DOHH2 (cell line): ENCODE data around the gene GALNT7.

Experiments
- H3F3A ChIP-seq: fragments of 200-600 bp; sonication (generic), shearing (Covaris generic); 2 replicates; pipeline ENCODE4 v1.6.0; 2016; ENCODE audit warnings: antibody characterized with exemption, mild to moderate bottlenecking; ENCODE audit not compliant: control insufficient read depth, insufficient read depth
- H3K27ac ChIP-seq: fragments of 200-600 bp; sonication (generic); 2 replicates; pipeline ENCODE4 v1.5.1; 2014; ENCODE audit warnings: low read depth, mild to moderate bottlenecking, low read length, moderate library complexity
- H3K27me3 ChIP-seq: fragments of 200-600 bp; sonication (generic); 2 replicates; pipeline ENCODE4 v1.6.1; 2014; ENCODE audit warnings: mild to moderate bottlenecking, low read length, mixed read lengths; ENCODE audit not compliant: control insufficient read depth
- H3K36me3 ChIP-seq: fragments of 200-600 bp; sonication (generic); 2 replicates; pipeline ENCODE4 v1.6.1; 2014; ENCODE audit warnings: mild to moderate bottlenecking, low read length, moderate library complexity, mixed read lengths; ENCODE audit not compliant: control insufficient read depth
- H3K4me1 ChIP-seq: fragments of 200-600 bp; sonication (generic); 2 replicates; pipeline ENCODE4 v1.6.1; 2014; ENCODE audit warnings: mild to moderate bottlenecking, low read length, mixed read lengths; ENCODE audit not compliant: control insufficient read depth
- H3K4me2 ChIP-seq: fragments of 200-600 bp; sonication (generic); 2 replicates; pipeline ENCODE4 v1.6.0; 2014; ENCODE audit warnings: mild to moderate bottlenecking, low read length, moderate library complexity
- H3K4me3 ChIP-seq: fragments of 200-600 bp; sonication (generic); 2 replicates; pipeline ENCODE4 v1.5.1; 2014; ENCODE audit warnings: mild to moderate bottlenecking, low read length, mixed read lengths
- H3K79me2 ChIP-seq: fragments of 200-600 bp; sonication (generic); 2 replicates; pipeline ENCODE4 v1.6.1; 2014; ENCODE audit warnings: mild to moderate bottlenecking, low read length, mixed read lengths; ENCODE audit not compliant: control insufficient read depth
- H3K9me2 ChIP-seq: fragments of 200-600 bp; sonication (generic); replicated peaks from 2 replicates; pipeline ENCODE4 v1.6.1; 2014; ENCODE audit warnings: mild to moderate bottlenecking, low read length, mixed read lengths; ENCODE audit not compliant: control insufficient read depth
- H3K9me3 ChIP-seq: fragments of 200-600 bp; sonication (generic); 2 replicates; pipeline ENCODE4 v1.6.1; 2014; ENCODE audit warnings: antibody characterized with exemption, low read length, mixed read lengths; ENCODE audit not compliant: control insufficient read depth, insufficient read depth
- H4K20me1 ChIP-seq: fragments of 200-600 bp; sonication (generic); 2 replicates; pipeline ENCODE4 v1.6.0; 2014; ENCODE audit warnings: low read depth, mild to moderate bottlenecking, antibody characterized with exemption, low read length, moderate library complexity; ENCODE audit not compliant: control insufficient read depth, insufficient read depth
- EZH2phosphoT487 ChIP-seq: fragments of 200-600 bp; sonication (generic); IDR thresholded peaks from 2 replicates; pipeline ENCODE4 v1.6.1; 2017; ENCODE audit warnings: borderline replicate concordance, mild to moderate bottlenecking, antibody characterized with exemption, low read length, moderate library complexity, mixed read lengths
- TF ChIP-seq, protein P1 (sequence below): fragments of 200-600 bp; sonication (generic); IDR thresholded peaks from one replicate; pipeline ENCODE4 v1.5.1; 2014; ENCODE audit warnings: antibody characterized with exemption, mild to moderate bottlenecking, low read depth, low read length; ENCODE audit not compliant: poor library complexity, severe bottlenecking

The GALNT7 gene

DNA sequence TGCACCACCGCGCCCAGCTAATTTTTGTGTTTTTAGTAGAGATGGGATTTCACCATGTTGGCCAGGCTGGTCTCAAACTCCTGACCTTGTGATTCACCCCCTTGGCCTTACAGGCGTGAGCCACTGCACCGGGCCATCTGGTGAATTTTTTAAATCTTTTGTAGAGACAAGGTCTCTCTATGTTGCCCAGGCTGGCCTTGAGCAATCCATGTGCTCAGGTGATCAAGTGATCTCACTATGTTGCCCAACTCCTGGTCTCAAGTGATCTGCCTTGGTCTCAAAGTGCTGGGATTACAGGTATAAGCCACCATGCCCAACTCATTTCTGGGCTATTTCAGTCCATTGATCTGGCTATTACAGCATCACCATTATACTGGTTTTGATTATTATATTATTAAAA is 22.2 kb upstream of the GALNT7 start:
- Histone ChIP-seq H3K4me3 (no peak overlapping the region), H3K79me2 (no peaks in the 10 kb centered on the region), H3K9me3 (no peaks in the 10 kb centered on the region), H4K20me1 (no peaks in the 10 kb centered on the region), H3K36me3 (no peaks in the 10 kb centered on the region), H3K4me2 (no peak overlapping the region), H3K27ac (no peak overlapping the region), H3F3A (no peaks in the 10 kb centered on the region), H3K27me3 (no peaks in the 10 kb centered on the region), H3K9me2 (no peaks in the 10 kb centered on the region), H3K4me1 (no peaks in the 10 kb centered on the region)
- TF ChIP-seq EZH2phosphoT487: no peak
- TF ChIP-seq, protein P1, sequence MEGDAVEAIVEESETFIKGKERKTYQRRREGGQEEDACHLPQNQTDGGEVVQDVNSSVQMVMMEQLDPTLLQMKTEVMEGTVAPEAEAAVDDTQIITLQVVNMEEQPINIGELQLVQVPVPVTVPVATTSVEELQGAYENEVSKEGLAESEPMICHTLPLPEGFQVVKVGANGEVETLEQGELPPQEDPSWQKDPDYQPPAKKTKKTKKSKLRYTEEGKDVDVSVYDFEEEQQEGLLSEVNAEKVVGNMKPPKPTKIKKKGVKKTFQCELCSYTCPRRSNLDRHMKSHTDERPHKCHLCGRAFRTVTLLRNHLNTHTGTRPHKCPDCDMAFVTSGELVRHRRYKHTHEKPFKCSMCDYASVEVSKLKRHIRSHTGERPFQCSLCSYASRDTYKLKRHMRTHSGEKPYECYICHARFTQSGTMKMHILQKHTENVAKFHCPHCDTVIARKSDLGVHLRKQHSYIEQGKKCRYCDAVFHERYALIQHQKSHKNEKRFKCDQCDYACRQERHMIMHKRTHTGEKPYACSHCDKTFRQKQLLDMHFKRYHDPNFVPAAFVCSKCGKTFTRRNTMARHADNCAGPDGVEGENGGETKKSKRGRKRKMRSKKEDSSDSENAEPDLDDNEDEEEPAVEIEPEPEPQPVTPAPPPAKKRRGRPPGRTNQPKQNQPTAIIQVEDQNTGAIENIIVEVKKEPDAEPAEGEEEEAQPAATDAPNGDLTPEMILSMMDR: no peak

DNA sequence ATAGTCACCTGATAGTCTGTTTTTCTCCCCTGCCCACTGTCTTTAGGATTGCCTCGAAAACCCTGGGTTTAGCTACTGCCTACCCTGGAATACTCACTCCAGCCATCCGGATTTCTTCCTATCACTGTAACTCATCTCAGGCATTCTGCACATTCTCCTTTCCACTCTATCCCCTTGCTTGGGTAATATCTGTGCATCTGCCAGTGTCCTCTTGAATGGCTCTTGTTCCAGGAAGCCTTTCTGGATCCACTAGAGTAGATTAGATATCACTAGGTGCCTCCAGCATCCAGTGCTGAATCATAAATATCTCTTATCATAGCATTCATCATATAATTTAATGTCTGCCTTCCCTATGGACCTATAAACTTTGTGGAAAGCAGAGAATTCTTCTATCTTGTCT is 17.1 kb upstream of the GALNT7 start:
- no peaks in the 10 kb centered on the region for H3K9me2 ChIP-seq

DNA sequence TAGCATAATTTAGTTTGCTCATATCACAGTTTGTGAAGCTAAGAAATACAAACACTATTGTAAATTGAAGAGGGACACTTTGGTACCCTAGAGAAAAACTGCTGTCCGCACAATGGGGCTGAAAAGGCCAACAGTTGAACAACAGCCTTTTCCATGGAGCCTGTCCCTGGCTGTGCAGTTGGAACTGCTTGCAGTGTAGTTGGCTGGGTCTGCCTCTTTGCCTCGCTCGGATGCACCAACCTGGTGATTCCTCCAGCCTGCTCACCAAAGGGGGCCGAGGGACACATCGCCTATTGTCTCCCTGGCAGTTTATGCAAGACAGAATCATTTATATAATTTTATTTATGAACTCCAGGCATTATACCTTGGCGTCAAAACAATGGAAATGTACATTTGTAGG is 16.5 kb upstream of the GALNT7 start:
- Histone ChIP-seq H3F3A (no peaks in the 10 kb centered on the region), H3K4me1 (no peaks in the 10 kb centered on the region), H3K9me2 (no peaks in the 10 kb centered on the region), H3K27me3 (no peaks in the 10 kb centered on the region), H3K79me2 (no peaks in the 10 kb centered on the region), H3K27ac (no peak overlapping the region), H3K4me3 (no peak overlapping the region), H3K4me2 (no peak overlapping the region), H3K9me3 (no peaks in the 10 kb centered on the region), H4K20me1 (no peaks in the 10 kb centered on the region), H3K36me3 (no peaks in the 10 kb centered on the region)
- TF ChIP-seq EZH2phosphoT487: no peak

More for the DNA sequence above, 17.1 kb upstream of the GALNT7 start:
- Histone ChIP-seq H4K20me1 (no peaks in the 10 kb centered on the region), H3K4me2 (no peak overlapping the region), H3K4me1 (no peaks in the 10 kb centered on the region), H3K79me2 (no peaks in the 10 kb centered on the region), H3F3A (no peaks in the 10 kb centered on the region), H3K36me3 (no peaks in the 10 kb centered on the region), H3K27me3 (no peaks in the 10 kb centered on the region), H3K4me3 (no peak overlapping the region), H3K27ac (no peak overlapping the region), H3K9me3 (no peaks in the 10 kb centered on the region)
- TF ChIP-seq, protein P1: no peak
- no peak for TF ChIP-seq EZH2phosphoT487

DNA sequence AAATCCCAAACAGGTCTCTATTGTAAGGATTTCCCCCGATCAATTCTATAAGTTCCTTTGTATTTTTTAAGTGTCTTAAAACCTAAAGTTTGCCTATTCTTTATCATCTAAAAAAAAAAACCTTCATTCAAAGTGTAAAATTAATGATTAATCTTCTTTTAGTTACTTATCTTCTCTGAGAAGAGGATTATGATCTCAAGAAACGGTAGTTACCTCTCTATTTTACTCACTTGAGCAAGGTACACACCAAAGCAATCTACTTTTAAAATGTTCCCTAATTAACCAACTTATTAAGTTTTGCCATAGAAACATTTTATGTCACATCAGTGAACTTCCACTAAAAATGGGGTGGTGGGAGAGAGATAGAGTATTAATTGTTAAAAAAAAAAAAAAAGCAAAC is 15.2 kb upstream of the GALNT7 start:
- Histone ChIP-seq H4K20me1 (no peaks in the 10 kb centered on the region), H3K27me3 (no peaks in the 10 kb centered on the region), H3K27ac (no peak overlapping the region), H3K4me3 (no peak overlapping the region), H3K9me3 (no peaks in the 10 kb centered on the region), H3K79me2 (no peaks in the 10 kb centered on the region), H3K36me3 (no peaks in the 10 kb centered on the region), H3K4me1 (no peaks in the 10 kb centered on the region), H3F3A (no peaks in the 10 kb centered on the region), H3K4me2 (no peak overlapping the region), H3K9me2 (no peaks in the 10 kb centered on the region)
- TF ChIP-seq, protein P1: no peak
- no peak for TF ChIP-seq EZH2phosphoT487
